Measurements from ENCODE around the gene DYNC2H1.

DNA sequence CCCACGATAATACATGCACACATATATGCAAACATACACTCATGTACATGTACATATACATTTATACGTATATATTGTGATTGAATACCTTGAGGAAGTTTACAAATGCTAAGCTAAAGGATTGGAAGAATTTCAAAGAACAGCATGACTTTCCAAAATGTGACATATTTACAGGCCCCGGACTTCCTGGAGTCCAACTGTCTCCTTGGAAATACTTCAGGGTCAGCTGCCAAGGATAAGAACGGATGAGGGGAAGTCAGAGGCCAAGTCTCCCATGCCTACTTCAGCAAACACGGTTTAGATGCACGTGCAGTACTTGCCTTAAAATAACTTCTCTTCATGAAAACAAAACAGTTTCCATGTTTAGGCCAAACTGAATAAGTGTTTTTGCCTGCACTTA is 213.6 kb downstream of the DYNC2H1 start:
- TF ChIP-seq, protein P1, sequence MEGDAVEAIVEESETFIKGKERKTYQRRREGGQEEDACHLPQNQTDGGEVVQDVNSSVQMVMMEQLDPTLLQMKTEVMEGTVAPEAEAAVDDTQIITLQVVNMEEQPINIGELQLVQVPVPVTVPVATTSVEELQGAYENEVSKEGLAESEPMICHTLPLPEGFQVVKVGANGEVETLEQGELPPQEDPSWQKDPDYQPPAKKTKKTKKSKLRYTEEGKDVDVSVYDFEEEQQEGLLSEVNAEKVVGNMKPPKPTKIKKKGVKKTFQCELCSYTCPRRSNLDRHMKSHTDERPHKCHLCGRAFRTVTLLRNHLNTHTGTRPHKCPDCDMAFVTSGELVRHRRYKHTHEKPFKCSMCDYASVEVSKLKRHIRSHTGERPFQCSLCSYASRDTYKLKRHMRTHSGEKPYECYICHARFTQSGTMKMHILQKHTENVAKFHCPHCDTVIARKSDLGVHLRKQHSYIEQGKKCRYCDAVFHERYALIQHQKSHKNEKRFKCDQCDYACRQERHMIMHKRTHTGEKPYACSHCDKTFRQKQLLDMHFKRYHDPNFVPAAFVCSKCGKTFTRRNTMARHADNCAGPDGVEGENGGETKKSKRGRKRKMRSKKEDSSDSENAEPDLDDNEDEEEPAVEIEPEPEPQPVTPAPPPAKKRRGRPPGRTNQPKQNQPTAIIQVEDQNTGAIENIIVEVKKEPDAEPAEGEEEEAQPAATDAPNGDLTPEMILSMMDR (IDR thresholded peaks at IDR 0.05): no peak
- no peak for TF ChIP-seq POLR2A (IDR thresholded peaks at IDR 0.05)
